Aorta (tissue), 5 donors: Measurements from ENCODE around the gene GOLGA6B. TPM values are rescaled to one million over a fixed set of nuclear protein-coding genes. Genes with fewer than 3 reads are reported as not detected.
"Not testable (repeated sequence)": the region's sequence is repeated elsewhere in the genome, so short reads cannot be mapped to it uniquely, and the experiment has no call there.

ENCODE experiments used
- ATAC-seq: fragments of 200-7000 bp; cut with Tn5 transposase; one replicate; pipeline ENCODE4 v1.9.1; 2022; ENCODE audit warnings: moderate library complexity; ENCODE audit not compliant: low FRiP score
- DNase-seq, 2 donors: peaks; one replicate each; pipeline ENCODE4 v3.0.0-alpha.2; 2020
- H3K27ac ChIP-seq, 2 donors: one replicate each; pipeline ENCODE4 v1.5.1; 2013; ENCODE audit warnings: low read length in 2 of 2, mild to moderate bottlenecking in 2 of 2, moderate library complexity in 2 of 2, control low read depth in 1 of 2, inconsistent platforms in 1 of 2, low read depth in 1 of 2
- H3K27me3 ChIP-seq, 2 donors: one replicate each; pipeline ENCODE4 v1.6.1; 2013; ENCODE audit warnings: control low read depth in 1 of 2, low read length in 1 of 2, mild to moderate bottlenecking in 1 of 2, moderate library complexity in 1 of 2; ENCODE audit not compliant: insufficient read depth in 2 of 2, control insufficient read depth in 1 of 2
- H3K36me3 ChIP-seq, 2 donors: one replicate each; pipeline ENCODE4 v1.6.1; 2013; ENCODE audit warnings: control low read depth in 1 of 2, low read length in 1 of 2, mild to moderate bottlenecking in 1 of 2; ENCODE audit not compliant: insufficient read depth in 2 of 2, control insufficient read depth in 1 of 2
- H3K4me1 ChIP-seq, 2 donors: one replicate each; pipeline ENCODE4 v1.6.1; 2013; ENCODE audit warnings: low read length in 2 of 2, control low read depth in 1 of 2, mild to moderate bottlenecking in 1 of 2, moderate library complexity in 1 of 2; ENCODE audit not compliant: insufficient read depth in 2 of 2, control insufficient read depth in 1 of 2
- H3K4me3 ChIP-seq, 2 donors: one replicate each; pipeline ENCODE4 v1.5.1; 2013; ENCODE audit warnings: low read length in 2 of 2, control low read depth in 1 of 2, mild to moderate bottlenecking in 1 of 2
- H3K9me3 ChIP-seq: one replicate; pipeline ENCODE4 v1.6.1; 2013; ENCODE audit warnings: mild to moderate bottlenecking, low read length; ENCODE audit not compliant: control insufficient read depth
- WGBS, 2 donors: extraction: QIAGEN DNeasy Blood & Tissue Kit; methylation state at CpG; one replicate each; pipeline ENCODE4 v1.1.7; 2013; 5-methylcytosine and 5-hydroxymethylcytosine counted together
- intact Hi-C, 2 donors: fragments of 100-400 bp; cut with DNase I; formaldehyde crosslinking; loops; one replicate each; pipeline versions ENCODE4 v1.14.2 to v1.15.0; 2022
- polyA plus RNA-seq, 2 donors: library from polyadenylated mRNA; stranded (reverse); fragments of 200-250 nt; gene quantifications; one replicate each; pipeline ENCODE4 v1.2.3, GENCODE V29; 2013
- total RNA-seq, 2 donors: library from RNA; stranded (reverse); fragmentation: NEBNext Ultra II Directional; extraction: Animal tissue kit (Norgen Biotek cat#: 25700); gene quantifications; one replicate each; pipeline ENCODE4 v1.2.1, GENCODE V29; 2021
- donor health status: healthy with polysubstance abuse.
- donor health status: Bipolar disorder and iron deficiency.
- donor health status: DM: no; HTN: no; CAD: no.
- donor health status: DM: no; HTN: no; CAD: no.
- donor health status: DM: yes; HTN: yes; CAD: no.

GOLGA6B gene
- total and polyA plus RNA-seq, 4 donors, result not detected

DNA sequence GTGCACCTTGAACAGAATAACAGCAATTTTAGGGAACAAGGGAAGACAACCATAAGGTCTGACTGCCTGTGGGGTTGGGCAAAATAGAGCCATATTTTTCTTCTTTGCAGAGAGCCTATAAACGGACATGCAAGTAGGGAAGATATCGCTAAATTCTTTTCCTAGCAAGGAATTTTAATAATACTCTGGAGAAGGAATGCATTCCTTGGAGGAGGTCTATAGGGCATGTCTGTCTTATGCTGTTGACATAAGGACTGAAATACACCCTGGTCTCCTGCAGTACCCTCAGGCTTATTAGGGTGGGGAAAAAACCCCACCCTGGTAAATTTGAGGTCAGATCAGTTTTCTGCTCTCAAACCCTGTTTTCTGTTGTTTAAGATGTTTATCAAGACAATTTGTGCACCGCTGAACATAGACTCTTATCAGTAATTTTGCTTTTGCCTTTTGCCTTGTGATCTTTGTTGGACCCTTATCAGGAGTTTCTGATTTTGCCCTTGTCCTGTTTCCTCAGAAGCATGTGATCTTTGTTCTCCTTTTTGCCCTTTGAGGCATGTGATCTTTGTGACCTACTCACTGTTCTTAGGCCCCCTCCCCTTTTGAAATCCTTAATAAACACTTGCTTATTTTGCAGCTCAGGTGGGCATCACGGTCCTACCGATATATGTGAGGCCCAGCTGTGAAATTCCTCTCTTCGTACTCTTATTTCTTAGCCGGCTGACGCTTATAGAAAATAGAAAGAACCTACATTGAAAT lies 54.2 kb downstream of the GOLGA6B start:
- H3K36me3 ChIP-seq, intact Hi-C loops: not testable (repeated sequence)
- WGBS, 2 donors, result 74 to 78% methylated on average over 8 of the region's 8 CpGs

More for the DNA sequence above, 54.2 kb downstream of the GOLGA6B start:
- ATAC-seq, H3K27me3 ChIP-seq, H3K9me3 ChIP-seq, H3K27ac ChIP-seq, H3K4me3 ChIP-seq, H3K4me1 ChIP-seq, DNase-seq: not testable (repeated sequence)

Other genes with a start within 250 kb of the GOLGA6B start
- gene ARIH1, start 180.4 kb upstream of the GOLGA6B start, total RNA-seq, result 100 to 1,000 TPM; 162 to 165 TPM
- gene ARIH1, start 180.4 kb upstream of the GOLGA6B start, polyA plus RNA-seq, result 10 to 100 TPM; 27.2 to 29.9 TPM
- gene HIGD2B, start 31.5 kb downstream of the GOLGA6B start, total RNA-seq, result not detected
- not detected for gene HIGD2B, start 31.5 kb downstream of the GOLGA6B start, polyA plus RNA-seq
- gene BBS4, start 31.5 kb downstream of the GOLGA6B start, total RNA-seq, result 10 to 100 TPM; 16.5 to 26.6 TPM
- 10 to 100 TPM in 1 of 2 donors, 1 to 10 TPM in 1; 5.8 to 61.4 TPM for gene BBS4, start 31.5 kb downstream of the GOLGA6B start, polyA plus RNA-seq
- gene ADPGK, start 129.1 kb downstream of the GOLGA6B start, total RNA-seq, result 10 to 100 TPM; 46.9 to 52.1 TPM
- gene ADPGK, start 129.1 kb downstream of the GOLGA6B start, polyA plus RNA-seq, result 10 to 100 TPM; 11.3 to 32.7 TPM